ENCODE data around the gene SLC7A4.
A peak's percentile ranks its signal among the peaks of the same experiment; 100 is the strongest.
"Not testable (repeated sequence)": the region's sequence is repeated elsewhere in the genome, so short reads cannot be mapped to it uniquely, and the experiment has no call there.

The SLC7A4 gene

GRCh38 chr22:21018314-21018713 is 14.0 kb downstream of the SLC7A4 start:
- DNase-seq: no peak

- no peak for DNase-seq
Observed at GRCh38 chr22:21016644-21017420, 15.5 kb downstream of the SLC7A4 start.

GRCh38 chr22:21015466-21016006 is 16.8 kb downstream of the SLC7A4 start:
- no peak for DNase-seq

DNA sequence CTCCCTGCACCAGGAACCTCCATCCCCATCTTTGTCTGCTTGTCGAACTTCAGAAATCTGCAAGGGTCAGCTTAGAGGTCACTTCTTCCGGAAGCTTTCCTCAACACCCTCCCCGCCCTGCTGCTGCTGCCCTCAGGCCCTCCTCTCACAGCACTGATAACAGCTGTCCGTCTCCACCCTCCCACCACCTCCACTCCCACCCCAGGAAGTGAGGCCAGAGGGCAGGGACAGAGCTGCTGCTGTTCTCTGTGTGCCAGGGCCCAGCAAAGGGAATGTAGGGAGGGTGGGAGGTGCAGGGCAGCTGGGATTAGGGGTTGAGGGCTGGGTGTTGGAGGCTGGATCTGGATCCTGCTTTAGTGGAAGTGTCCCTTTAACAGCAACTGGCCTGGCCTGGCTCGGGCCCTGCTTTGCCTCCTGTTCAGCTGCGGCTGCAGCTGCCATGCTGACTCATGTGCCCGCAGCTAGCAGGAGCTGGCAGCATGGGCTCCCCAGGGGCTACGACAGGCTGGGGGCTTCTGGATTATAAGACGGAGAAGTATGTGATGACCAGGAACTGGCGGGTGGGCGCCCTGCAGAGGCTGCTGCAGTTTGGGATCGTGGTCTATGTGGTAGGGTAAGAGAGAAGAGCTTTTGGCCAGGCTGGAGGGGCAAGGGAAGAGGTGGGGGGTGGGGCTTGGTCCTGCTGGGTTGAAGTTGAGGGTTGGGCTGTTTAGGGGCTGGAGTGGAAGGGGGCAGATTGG is 17.5 kb downstream of the SLC7A4 start, which contains the start of gene P2RX6:
P2RX6 (plus strand) TSS at position 440 of the 740 bp plus-strand sequence; CDS start at position 450, 10 bp downstream.
- no peak for DNase-seq

DNA sequence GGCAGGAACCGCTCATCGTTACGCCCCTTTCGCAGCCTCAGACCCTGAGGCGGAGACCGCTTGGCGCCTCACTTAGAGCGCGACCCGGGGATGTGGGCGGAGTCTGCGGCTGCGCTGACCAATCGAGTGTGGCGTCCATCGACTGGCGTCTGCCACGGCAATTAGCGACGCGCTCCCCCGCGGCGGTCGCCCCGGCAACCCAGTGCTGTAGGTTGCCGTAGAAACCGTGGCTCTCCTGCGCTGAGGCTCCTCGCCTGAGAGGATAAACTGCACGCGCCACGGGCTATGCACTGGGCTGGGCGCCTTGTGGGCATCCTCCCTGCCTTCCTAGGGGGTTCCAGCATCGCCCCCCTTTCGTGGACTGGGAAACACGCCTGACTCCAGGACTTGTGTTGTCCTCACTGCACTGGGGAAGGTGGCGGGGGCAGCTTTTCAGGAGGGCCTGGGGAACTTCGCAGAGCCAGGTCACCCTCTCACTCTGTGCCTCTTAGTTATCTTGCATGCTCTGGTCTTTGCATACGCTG is 18.1 kb downstream of the SLC7A4 start:
- DNase-seq: peak; percentile 90

GRCh38 chr22:21013657-21014201 is 18.6 kb downstream of the SLC7A4 start:
- no peak for DNase-seq

- no peak for DNase-seq
Observed at GRCh38 chr22:21012446-21013407, 19.6 kb downstream of the SLC7A4 start.

DNA sequence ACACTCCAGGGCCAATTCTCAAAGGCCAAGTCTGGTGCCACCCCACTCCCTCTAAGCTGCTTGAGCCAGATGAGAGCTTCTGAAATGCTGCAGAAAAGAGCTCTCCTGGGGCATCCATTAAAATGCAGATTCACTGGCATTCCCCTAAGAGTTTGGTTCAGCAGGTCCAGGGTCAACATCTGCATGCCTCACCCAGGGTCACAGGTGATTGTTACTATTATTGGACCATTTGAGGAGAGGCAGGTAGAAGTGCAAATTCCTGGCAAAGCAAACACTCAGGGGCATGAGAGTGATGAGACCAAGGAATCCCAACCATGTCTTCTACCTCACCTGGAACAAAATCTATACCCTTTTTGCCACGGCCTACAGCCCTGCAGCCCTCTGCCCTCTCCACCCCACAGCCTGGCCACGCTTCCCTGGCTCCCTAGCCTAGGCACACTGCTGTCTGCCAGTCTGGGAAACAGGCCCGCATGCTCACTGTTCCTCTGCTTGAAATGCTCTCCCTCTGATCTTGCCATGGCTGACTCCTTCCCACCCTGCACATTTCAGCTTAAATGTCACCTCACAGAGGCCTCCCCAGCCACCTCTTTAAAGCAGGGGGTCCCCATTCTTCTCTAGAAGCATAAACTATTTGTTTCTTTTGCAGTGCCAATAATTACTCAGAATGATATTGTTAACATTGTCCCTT is 21.8 kb downstream of the SLC7A4 start:
- DNase-seq: no peak

GRCh38 chr22:21009638-21010425 is 22.5 kb downstream of the SLC7A4 start:
- DNase-seq: peak; percentile 36

DNA sequence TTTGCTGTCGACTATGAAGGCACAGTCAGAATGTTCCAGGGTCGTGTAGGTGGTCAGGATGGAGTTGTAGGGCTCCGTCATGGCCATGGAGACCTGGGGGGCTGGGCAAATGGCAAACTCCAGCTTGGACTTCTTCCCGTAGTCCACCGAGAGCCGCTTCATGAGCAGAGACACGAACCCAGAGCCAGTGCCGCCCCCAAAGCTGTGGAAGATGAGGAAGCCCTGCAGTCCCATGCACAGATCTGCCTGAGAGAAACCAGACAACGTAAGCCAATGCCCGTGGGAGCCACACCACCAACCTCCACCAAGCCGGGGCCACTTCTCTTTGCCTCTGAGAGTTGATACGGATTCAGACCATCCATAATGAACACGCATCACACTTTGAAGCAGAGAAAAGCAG is 23.2 kb downstream of the SLC7A4 start:
- not testable (repeated sequence) for DNase-seq

DNA sequence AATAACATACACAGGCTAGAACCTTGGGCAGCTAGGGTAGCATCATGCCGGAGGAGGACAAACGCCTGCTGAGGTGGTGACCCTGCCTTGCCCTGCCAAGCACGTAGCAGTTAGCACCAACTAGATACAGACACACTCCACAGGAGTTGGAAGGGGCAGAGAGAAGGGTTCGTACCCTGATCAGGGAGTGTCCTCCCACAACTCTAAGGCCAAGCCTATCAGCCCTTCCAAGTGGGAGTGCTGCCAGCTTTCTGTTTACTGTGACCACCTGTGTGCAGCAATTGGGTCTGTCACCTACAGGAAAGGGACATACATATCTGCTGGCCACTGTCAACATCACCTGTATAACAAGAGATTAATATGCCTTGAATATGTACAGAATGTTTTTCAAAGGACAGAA is 28.6 kb downstream of the SLC7A4 start:
- no peak for DNase-seq

GRCh38 chr22:21001601-21002325 is 30.6 kb downstream of the SLC7A4 start, which contains the start of gene THAP7:
TSS of gene THAP7 (minus strand) at chr22:21002118. CDS start at chr22:21001911, 207 bp downstream.
- DNase-seq: peak; percentile 96

- DNase-seq: no peak
Observed at GRCh38 chr22:21000987-21001600, 31.3 kb downstream of the SLC7A4 start.

DNA sequence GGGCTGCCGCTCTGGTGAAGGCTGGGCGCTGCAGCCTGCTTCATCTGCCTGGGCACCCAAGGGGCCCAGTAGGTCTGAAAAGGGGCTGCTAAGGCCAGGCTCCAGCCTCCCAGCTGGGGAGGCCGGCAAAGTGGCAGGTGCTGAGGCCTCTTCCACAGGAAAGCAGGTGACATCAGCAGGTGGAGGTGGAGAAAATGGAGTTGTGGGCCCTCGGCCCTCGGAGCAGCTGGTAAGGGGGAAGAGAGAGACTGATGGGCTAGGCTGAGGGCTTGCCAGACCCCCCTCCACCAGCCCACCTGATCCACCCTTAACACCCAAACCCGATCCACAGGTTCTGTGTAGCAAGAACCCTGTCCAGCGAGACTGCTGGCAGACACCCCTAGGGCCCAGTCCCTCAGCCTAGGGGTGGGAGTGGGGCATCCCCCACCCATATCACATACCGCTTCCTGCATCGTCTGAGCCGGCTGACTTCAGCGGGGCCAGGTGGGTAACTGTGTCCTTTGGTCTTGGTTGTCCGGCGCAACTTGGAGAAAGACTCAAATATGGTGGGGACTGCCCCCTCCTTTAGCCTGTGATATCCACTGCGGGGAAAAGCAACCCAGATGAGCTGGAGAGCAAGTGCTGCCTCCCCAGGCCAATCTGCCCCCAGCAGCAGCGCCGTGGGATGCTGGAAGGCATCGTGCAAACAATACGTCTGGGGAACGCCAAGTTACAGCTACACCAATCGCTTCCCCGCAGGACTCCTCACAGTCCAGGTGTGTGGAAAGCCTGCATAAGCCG is 32.0 kb downstream of the SLC7A4 start:
- DNase-seq: no peak

DNA sequence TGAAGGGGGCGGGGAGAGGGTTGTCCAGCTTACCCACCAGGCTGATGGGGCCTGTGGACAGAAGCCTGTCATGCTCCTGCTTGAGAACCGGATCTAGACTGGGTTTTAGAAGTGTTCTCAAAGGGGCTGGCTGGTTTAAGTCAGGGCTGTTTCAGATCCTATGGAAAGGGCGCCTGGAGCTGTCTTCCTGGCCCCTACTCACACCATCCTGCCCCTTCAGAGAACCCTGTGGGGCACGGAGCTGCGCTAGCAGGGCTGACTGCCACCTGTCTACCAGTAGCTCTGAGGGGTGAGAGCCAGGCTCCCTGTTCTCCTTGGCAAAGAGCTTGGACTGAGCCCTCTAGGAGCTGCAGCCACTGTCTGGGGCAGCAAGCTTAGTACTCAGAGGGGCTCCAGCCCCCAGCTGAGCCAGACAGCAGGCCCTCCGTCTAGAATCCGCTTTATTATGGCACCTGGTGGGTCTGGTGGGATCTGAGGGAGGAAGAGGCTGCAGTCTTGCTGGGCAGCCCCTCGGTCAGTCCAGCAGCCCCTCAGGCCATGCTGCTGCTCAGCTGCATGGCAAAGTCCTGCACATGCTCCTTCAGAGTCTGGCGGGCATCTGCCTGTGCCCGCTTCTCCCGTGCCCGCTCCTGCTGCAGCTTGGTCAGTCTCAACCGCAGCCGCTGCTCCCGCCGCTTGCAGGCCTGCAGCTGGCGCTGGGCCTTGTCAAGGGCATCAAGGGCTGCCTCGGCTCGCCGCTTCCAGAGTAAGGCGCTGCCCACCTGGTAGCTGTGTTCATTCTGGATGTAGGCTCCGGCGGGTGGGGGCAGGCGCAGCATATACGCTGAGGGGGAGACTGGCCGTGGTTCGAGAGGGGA is 32.8 kb downstream of the SLC7A4 start:
- no peak for DNase-seq

GRCh38 chr22:20998411-20999336 is 33.7 kb downstream of the SLC7A4 start:
- no peak for DNase-seq
